H1 (cell line): Measurements from ENCODE around the gene EN1. TPM values are rescaled to one million over a fixed set of nuclear protein-coding genes. Genes with fewer than 3 reads are reported as not detected.

Experiments used
- CTCF ChIA-PET: fragments of 300-600 bp; sonication (Branson Sonifier 250); formaldehyde crosslinking; loops from one replicate; lab custom pipeline; 2021; ENCODE audit not compliant: partially characterized antibody; lab: Charles Lee
- POLR2A ChIA-PET: fragments of 300-600 bp; sonication (Branson Sonifier 250); formaldehyde crosslinking; loops from one replicate; lab custom pipeline; 2021; ENCODE audit warnings: inconsistent platforms; ENCODE audit not compliant: partially characterized antibody; lab: Charles Lee
- DNase-seq, 2 experiments: peaks; one replicate each; pipeline versions ENCODE4 v3.0.0 to v3.0.0-alpha.2; 2010 to 2022; ENCODE audit warnings: low spot score in 2 of 2, low read depth in 1 of 2, mixed read lengths in 1 of 2
- FAIRE-seq: peaks from 2 replicates; lab custom pipeline; 2011; peaks lifted over from hg19 to GRCh38; lab: Jason Lieb, UNC
- H2AFZ ChIP-seq: 2 replicates; pipeline ENCODE4 v1.8.1; 2012; ENCODE audit warnings: low read length, inconsistent platforms
- H2AK5ac ChIP-seq: 2 replicates; pipeline ENCODE4 v1.6.1; 2013; ENCODE audit warnings: low read depth, low read length
- H2BK120ac ChIP-seq: replicated peaks from 2 replicates; pipeline ENCODE3; 2013; ENCODE audit warnings: low read depth, low read length, inconsistent platforms
- H2BK12ac ChIP-seq: 2 replicates; pipeline ENCODE4 v1.6.1; 2013; ENCODE audit warnings: low read depth, low read length
- H2BK15ac ChIP-seq: 2 replicates; pipeline ENCODE4 v1.6.1; 2013; ENCODE audit warnings: low read length
- H2BK20ac ChIP-seq: 2 replicates; pipeline ENCODE4 v1.6.1; 2013; ENCODE audit warnings: low read length
- H2BK5ac ChIP-seq: 2 replicates; pipeline ENCODE4 v1.6.1; 2013; ENCODE audit warnings: low read depth, low read length
- H3K14ac ChIP-seq: 2 replicates; pipeline ENCODE4 v1.6.1; 2013; ENCODE audit warnings: inconsistent platforms; ENCODE audit not compliant: insufficient read length
- H3K18ac ChIP-seq: 2 replicates; pipeline ENCODE4 v1.6.1; 2013; ENCODE audit warnings: low read length; ENCODE audit errors: extremely low read depth
- H3K23ac ChIP-seq: 2 replicates; pipeline ENCODE4 v1.6.1; 2013; ENCODE audit warnings: inconsistent platforms; ENCODE audit not compliant: insufficient read length
- H3K23me2 ChIP-seq: 2 replicates; pipeline ENCODE4 v1.6.1; 2013; ENCODE audit warnings: low read depth, low read length
- H3K27ac ChIP-seq: 2 replicates; pipeline ENCODE4 v1.6.1; 2011; ENCODE audit warnings: low read depth, low read length, inconsistent platforms
- H3K27me3 ChIP-seq, 4 experiments: replicated peaks in 1 of 4; 1 replicate in 1 of 4; 2 replicates in 3 of 4; pipeline versions ENCODE4 v1.6.1 to v1.8.1; 2011 to 2013; ENCODE audit warnings: low read length in 3 of 4, mild to moderate bottlenecking in 3 of 4, inconsistent platforms in 2 of 4, mixed read lengths in 2 of 4, moderate library complexity in 1 of 4; ENCODE audit not compliant: control insufficient read depth in 3 of 4, insufficient read depth in 3 of 4; ENCODE audit errors: extremely low read depth in 1 of 4
- H3K36me3 ChIP-seq, 4 experiments: 2 replicates each; pipeline versions ENCODE4 v1.6.1 to v1.8.1; 2011 to 2013; ENCODE audit warnings: mild to moderate bottlenecking in 4 of 4, low read length in 3 of 4, moderate library complexity in 2 of 4, control low read depth in 1 of 4, inconsistent platforms in 1 of 4; ENCODE audit not compliant: insufficient read depth in 4 of 4, control insufficient read depth in 2 of 4
- H3K4ac ChIP-seq: replicated peaks from 2 replicates; pipeline ENCODE3; 2013; ENCODE audit warnings: low read length, low read depth, mixed read lengths, inconsistent platforms; ENCODE audit not compliant: insufficient read length
- H3K4me1 ChIP-seq, 4 experiments: replicated peaks in 1 of 4; 1 replicate in 1 of 4; 2 replicates in 3 of 4; pipeline versions ENCODE4 v1.6.1 to v1.8.1; 2011 to 2013; ENCODE audit warnings: low read length in 3 of 4, inconsistent platforms in 2 of 4, mixed read lengths in 1 of 4; ENCODE audit not compliant: insufficient read depth in 4 of 4, control insufficient read depth in 3 of 4
- H3K4me2 ChIP-seq, 2 experiments: 2 replicates each; pipeline versions ENCODE4 v1.6.1 to v1.8.1; 2011 to 2013; ENCODE audit warnings: low read depth in 2 of 2, low read length in 2 of 2, control low read depth in 1 of 2, inconsistent platforms in 1 of 2, mild to moderate bottlenecking in 1 of 2; ENCODE audit not compliant: insufficient read depth in 1 of 2
- H3K4me3 ChIP-seq, 4 experiments: fragments of 200-600, 300-600 bp in 1 of 4; sonication (generic), shearing (Covaris generic), sonication (Bioruptor Twin) in 1 of 4; 2 replicates each; pipeline versions ENCODE4 v1.5.1 to v1.8.1; 2011 to 2016; ENCODE audit warnings: low read length in 4 of 4, low read depth in 3 of 4, control low read depth in 2 of 4, inconsistent platforms in 2 of 4, mild to moderate bottlenecking in 2 of 4, mixed read lengths in 1 of 4, moderate library complexity in 1 of 4; ENCODE audit not compliant: insufficient read depth in 2 of 4; ENCODE audit errors: extremely low read depth in 1 of 4
- H3K56ac ChIP-seq: replicated peaks from 2 replicates; pipeline ENCODE3; 2013; ENCODE audit warnings: low read depth, mild to moderate bottlenecking, mixed read lengths, low read length, inconsistent platforms; ENCODE audit not compliant: insufficient read length
- H3K79me1 ChIP-seq: 2 replicates; pipeline ENCODE4 v1.6.1; 2013; ENCODE audit warnings: low read depth, low read length, control low read depth
- H3K79me2 ChIP-seq, 2 experiments: 2 replicates each; pipeline versions ENCODE4 v1.6.1 to v1.8.1; 2012 to 2013; ENCODE audit warnings: low read length in 2 of 2, mild to moderate bottlenecking in 2 of 2, inconsistent platforms in 1 of 2; ENCODE audit not compliant: insufficient read depth in 2 of 2, control insufficient read depth in 1 of 2
- H3K9ac ChIP-seq, 4 experiments: replicated peaks in 1 of 4; 1 replicate in 1 of 4; 2 replicates in 3 of 4; pipeline versions ENCODE4 v1.6.1 to v1.8.1; 2011 to 2013; ENCODE audit warnings: low read depth in 3 of 4, low read length in 3 of 4, control low read depth in 2 of 4, mild to moderate bottlenecking in 2 of 4, moderate library complexity in 2 of 4, inconsistent platforms in 1 of 4; ENCODE audit errors: extremely low read depth in 1 of 4
- H3K9me3 ChIP-seq, 2 experiments: 2 replicates each; pipeline versions ENCODE4 v1.6.1 to v1.8.1; 2012 to 2013; ENCODE audit warnings: mild to moderate bottlenecking in 2 of 2, moderate library complexity in 2 of 2, control low read depth in 1 of 2, inconsistent platforms in 1 of 2, low read depth in 1 of 2, low read length in 1 of 2, mixed read lengths in 1 of 2; ENCODE audit not compliant: insufficient read depth in 2 of 2
- H4K20me1 ChIP-seq, 2 experiments: replicated peaks in 1 of 2; 2 replicates each; pipeline versions ENCODE3 to v1.8.1; 2011 to 2013; ENCODE audit warnings: inconsistent platforms in 2 of 2, low read length in 2 of 2, mild to moderate bottlenecking in 1 of 2; ENCODE audit not compliant: insufficient read depth in 2 of 2, control insufficient read depth in 1 of 2
- H4K5ac ChIP-seq: 2 replicates; pipeline ENCODE4 v1.6.1; 2013; ENCODE audit warnings: low read length, low read depth, mixed read lengths, inconsistent platforms; ENCODE audit not compliant: insufficient read length
- H4K8ac ChIP-seq: 2 replicates; pipeline ENCODE4 v1.8.0; 2013; ENCODE audit warnings: mild to moderate bottlenecking, moderate library complexity, low read length, inconsistent platforms; ENCODE audit not compliant: insufficient read depth; ENCODE audit errors: extremely low read depth
- H4K91ac ChIP-seq: replicated peaks from 2 replicates; pipeline ENCODE3; 2013; ENCODE audit warnings: low read length, mixed read lengths, inconsistent platforms; ENCODE audit not compliant: insufficient read length
- CBX8 ChIP-seq: fragments of 300-800, 300-1000 bp; sonication (generic); IDR thresholded peaks from 2 replicates; pipeline ENCODE4 v1.7.1; 2016; ENCODE audit warnings: low read depth, low read length, borderline replicate concordance
- CHD1 ChIP-seq: IDR thresholded peaks from 2 replicates; pipeline ENCODE4 v1.6.1; 2012; ENCODE audit warnings: low read depth, low read length, improper control_type of control experiment
- EGR1 ChIP-seq: IDR thresholded peaks from 2 replicates; pipeline ENCODE4 v1.6.1; 2011; ENCODE audit warnings: low read depth, low read length, borderline replicate concordance
- FOSL1 ChIP-seq: IDR thresholded peaks from 2 replicates; pipeline ENCODE4 v1.6.1; 2011; ENCODE audit warnings: mild to moderate bottlenecking, low read depth, low read length, moderate library complexity; ENCODE audit not compliant: insufficient read depth
- HDAC2 ChIP-seq, 2 experiments: fragments of 300-600 bp in 1 of 2; sonication (generic) in 1 of 2; IDR thresholded peaks; 2 replicates each; pipeline ENCODE4 v1.6.1; 2011 to 2012; ENCODE audit warnings: low read depth in 2 of 2, low read length in 2 of 2, mild to moderate bottlenecking in 2 of 2, moderate library complexity in 2 of 2, borderline replicate concordance in 1 of 2, inconsistent platforms in 1 of 2
- NANOG ChIP-seq: IDR thresholded peaks from 2 replicates; pipeline ENCODE4 v1.6.1; 2011; ENCODE audit warnings: low read length, low read depth, mild to moderate bottlenecking, inconsistent platforms; ENCODE audit not compliant: insufficient read depth, poor library complexity, severe bottlenecking
- RFX5 ChIP-seq: IDR thresholded peaks from 2 replicates; pipeline ENCODE4 v1.6.1; 2011; ENCODE audit warnings: low read depth, low read length, improper control_type of control experiment, borderline replicate concordance
- RNF2 ChIP-seq: fragments of 200-900, 300-1000 bp; sonication (generic); IDR thresholded peaks from 2 replicates; pipeline ENCODE4 v1.7.1; 2016; ENCODE audit warnings: borderline replicate concordance, low read depth, mild to moderate bottlenecking, antibody characterized with exemption, low read length; ENCODE audit not compliant: poor library complexity, severe bottlenecking; ENCODE audit errors: missing control alignments
- SIX5 ChIP-seq: IDR thresholded peaks from 2 replicates; pipeline ENCODE4 v1.6.1; 2011; ENCODE audit warnings: mild to moderate bottlenecking, low read depth, low read length
- TAF7 ChIP-seq: optimal IDR thresholded peaks from 2 replicates; pipeline ENCODE3; 2011; ENCODE audit warnings: low read depth, mild to moderate bottlenecking, inconsistent platforms, low read length, moderate library complexity, borderline replicate concordance
- WGBS, 2 experiments: shearing (Covaris generic) in 1 of 2; methylation state at CpG; one replicate each; pipeline versions ENCODE4 v1.1.6 to v1.1.7; 2013 to 2015; ENCODE audit warnings: low lambda C conversion rate in 2 of 2, mixed read lengths in 2 of 2, inconsistent platforms in 1 of 2, low coverage in 1 of 2, missing lambda C conversion rate in 1 of 2; ENCODE audit not compliant: insufficient replicate concordance in 2 of 2, insufficient coverage in 1 of 2, insufficient read length in 1 of 2; ENCODE audit errors: extremely low coverage in 1 of 2, missing lambda C conversion rate in 1 of 2; 5-methylcytosine and 5-hydroxymethylcytosine counted together
- polyA plus RNA-seq, 7 experiments: library from polyadenylated mRNA; depleted of rRNA in 3 of 7; stranded (reverse) in 5 of 7; unstranded in 2 of 7; fragments of >200 nt in 5 of 7; fragments of 200-250 nt in 2 of 7; gene quantifications; 1 replicate in 5 of 7; 2 replicates in 1 of 7; 4 replicates in 1 of 7; pipeline versions ENCODE4 v1.2.1 to v1.2.3, GENCODE V29; 2011 to 2013; ENCODE audit warnings: missing spikeins in 2 of 7, mixed read lengths in 2 of 7
- total RNA-seq: library from RNA; stranded (reverse); fragmentation: NEBNext Ultra II Directional; extraction: Animal tissue kit (Norgen Biotek cat#: 25700); gene quantifications from 2 replicates; pipeline ENCODE4 v1.2.1, GENCODE V29; 2021

EN1 gene
- total and polyA plus RNA-seq, 2 of the 8 experiments (the other 6 are each of a cell fraction or from before 2014, with no cell fraction given): not detected

DNA sequence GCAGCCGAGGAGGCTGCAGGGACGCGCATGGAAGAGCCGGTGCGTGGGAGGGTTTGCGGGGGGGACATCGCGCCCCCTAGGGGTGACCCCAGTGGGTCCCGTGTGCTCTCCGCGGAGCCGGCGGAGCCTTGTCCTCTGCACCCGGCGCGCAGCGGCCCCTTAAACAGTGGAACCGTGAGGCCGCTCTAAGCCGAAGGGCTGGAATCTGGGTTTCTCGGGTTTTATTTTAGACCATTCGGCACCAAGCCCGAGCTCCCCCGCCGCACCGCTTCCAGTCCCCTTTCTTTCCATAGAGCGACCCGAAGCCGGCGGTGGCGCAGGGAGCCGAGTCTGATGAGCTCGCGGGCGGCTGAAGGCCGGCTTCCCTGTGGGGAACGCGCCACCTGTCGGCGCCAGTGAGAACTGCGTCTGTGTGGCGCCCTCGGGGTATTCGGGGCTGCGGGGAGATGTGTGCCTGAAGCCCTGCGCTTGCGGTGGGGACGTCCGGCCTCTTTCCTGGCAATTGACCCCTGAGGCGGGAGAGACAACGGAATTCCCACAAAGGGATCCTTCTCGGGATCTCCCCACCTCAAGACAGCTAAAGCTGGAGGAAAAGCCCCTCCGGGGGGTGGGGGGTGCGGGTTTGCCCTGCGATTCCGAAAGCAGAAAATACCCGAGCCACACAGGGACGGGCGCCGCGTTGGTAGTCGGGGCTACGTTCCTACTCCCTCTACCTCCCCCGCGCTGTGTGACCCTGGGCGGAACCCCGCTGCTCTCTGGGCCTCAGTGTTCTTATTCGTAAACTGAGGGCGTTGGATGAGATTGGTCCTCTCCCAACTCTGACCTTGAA, 8.2 kb upstream of the EN1 start:
- H3K79me1 ChIP-seq: no peaks in the 10 kb centered on the region
- WGBS, 2 experiments: 3% methylated on average over 68 of the region's 69 CpGs; no CpG with 5 or more reads in 1 of the 2 experiments
- POLR2A ChIA-PET: interaction anchor here (0.6 kb wide), 1 partner anchor 638 kb away, joined by 3 read pairs; no protein-coding TSS in a partner anchor
- no peak overlapping the region for H4K8ac ChIP-seq
- no peaks in the 10 kb centered on the region for H3K9me3 ChIP-seq
- no peak overlapping the region for H2BK120ac ChIP-seq
- peak overlapping the region; percentile 65 to 71 for H3K4me2 ChIP-seq
- FAIRE-seq (no peak), DNase-seq (peak; percentile 67 to 99)
- no peak overlapping the region for H3K4ac ChIP-seq
- no peak overlapping the region for H2BK5ac ChIP-seq
- peaks cover 16% of the 10 kb centered on the region in 2 experiments for H4K20me1 ChIP-seq
- H3K18ac ChIP-seq: no peak overlapping the region
- no peak overlapping the region for H2BK12ac ChIP-seq
- H2BK15ac ChIP-seq: no peak overlapping the region
- H3K56ac ChIP-seq: no peak overlapping the region
- no peak overlapping the region for H4K5ac ChIP-seq
- no peak overlapping the region for H3K23ac ChIP-seq
- peaks cover 2 to 64% (median 39%) of the 10 kb centered on the region in 4 experiments for H3K4me1 ChIP-seq
- H3K4me3 ChIP-seq: peak overlapping the region in 3 of 4 experiments; percentile 7 to 56 (median 14); a peak in 4 of 8 replicates
- H4K91ac ChIP-seq: no peak overlapping the region
- no peak overlapping the region for H3K14ac ChIP-seq
- peaks cover 0 to 6% (median 0%) of the 10 kb centered on the region in 4 experiments; a peak in 1 of 8 replicates for H3K36me3 ChIP-seq
- CTCF ChIA-PET: interaction anchor here (0.6 to 7.4 kb wide), 67 partner anchors 8 to 823 kb away, joined by 3 to 84 read pairs (median 3); partner anchors contain the start of gene EN1
- H2AFZ ChIP-seq: no peak overlapping the region
- H2AK5ac ChIP-seq: no peak overlapping the region
- H3K9ac ChIP-seq: no peak overlapping the region
- peaks cover 88 to 100% (median 96%) of the 10 kb centered on the region in 4 experiments for H3K27me3 ChIP-seq
- no peak overlapping the region for H2BK20ac ChIP-seq
- peaks cover 5% of the 10 kb centered on the region; the same call in 1 of the 2 replicates for H3K23me2 ChIP-seq
- H3K27ac ChIP-seq: no peak overlapping the region
- no peaks in the 10 kb centered on the region for H3K79me2 ChIP-seq
- TF ChIP-seq TAF7: no peak
- no peak for TF ChIP-seq FOSL1
- TF ChIP-seq EGR1: peak; percentile 84
- no peak for TF ChIP-seq CHD1
- TF ChIP-seq NANOG: peak; percentile 39
- TF ChIP-seq CBX8: no peak
- TF ChIP-seq SIX5: no peak
- peak; percentile 45 for TF ChIP-seq RNF2
- TF ChIP-seq HDAC2 (IDR thresholded peaks at IDR 0.05; ENCODE audit: borderline replicate concordance in 1 of 2, low read depth in 2 of 2, low read length in 2 of 2): peak in 1 of 2 experiments; percentile 44; a peak in 1 of 4 replicates
- TF ChIP-seq RFX5: no peak
